Measurements from ENCODE around the gene KNOP1.

The KNOP1 gene

DNA sequence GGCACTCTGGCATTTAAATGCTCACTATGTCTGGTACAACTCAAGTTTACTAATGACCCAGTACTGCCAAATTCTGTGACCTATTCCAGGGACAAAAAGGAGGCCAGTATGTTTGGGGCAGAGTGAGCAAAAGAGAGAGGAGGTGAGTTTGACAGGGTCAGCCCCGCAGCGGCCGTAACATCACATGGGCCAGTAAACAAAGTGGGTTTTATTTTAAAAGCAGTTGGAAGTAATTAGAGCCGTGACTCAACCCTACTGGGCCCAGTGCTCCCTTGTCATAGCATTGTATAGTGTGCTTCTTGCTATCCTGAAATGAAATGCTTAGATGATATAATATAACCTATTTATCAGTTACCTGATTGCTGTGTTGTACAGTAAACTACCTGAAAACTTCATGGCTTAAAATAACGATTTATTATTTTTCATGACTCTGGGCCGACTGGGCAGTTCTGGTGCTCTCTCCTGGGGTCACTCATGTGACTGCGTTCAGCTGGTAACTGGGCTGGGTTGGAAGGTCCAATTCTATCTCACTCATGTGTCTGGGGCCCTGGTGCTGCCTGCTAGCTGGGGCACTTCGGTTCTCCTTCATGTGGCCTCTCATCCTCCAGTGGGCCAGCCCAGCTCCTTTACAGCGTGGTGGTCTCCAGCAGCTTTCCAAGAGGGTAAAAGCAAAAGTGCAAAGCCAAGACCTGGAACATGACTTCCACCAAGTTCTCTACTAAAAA, 27.4 kb upstream of the KNOP1 start:
- no peak for DNase-seq (ENCODE audit: extremely low spot score)
- POLR2A ChIA-PET = no interaction called here
- TF ChIP-seq FOXA1 (IDR thresholded peaks at IDR 0.05) (no peak), L3MBTL2 (conservative IDR thresholded peaks at IDR 0.05) (no peak), ZNF384 (IDR thresholded peaks at IDR 0.05) (no peak), LEF1 (IDR thresholded peaks at IDR 0.05; ENCODE audit: borderline replicate concordance) (no peak)
- CTCF ChIA-PET = interaction anchor here (0.6 kb wide), 1 partner anchor 1354 kb away, joined by 3 read pairs; no protein-coding TSS in a partner anchor

DNA sequence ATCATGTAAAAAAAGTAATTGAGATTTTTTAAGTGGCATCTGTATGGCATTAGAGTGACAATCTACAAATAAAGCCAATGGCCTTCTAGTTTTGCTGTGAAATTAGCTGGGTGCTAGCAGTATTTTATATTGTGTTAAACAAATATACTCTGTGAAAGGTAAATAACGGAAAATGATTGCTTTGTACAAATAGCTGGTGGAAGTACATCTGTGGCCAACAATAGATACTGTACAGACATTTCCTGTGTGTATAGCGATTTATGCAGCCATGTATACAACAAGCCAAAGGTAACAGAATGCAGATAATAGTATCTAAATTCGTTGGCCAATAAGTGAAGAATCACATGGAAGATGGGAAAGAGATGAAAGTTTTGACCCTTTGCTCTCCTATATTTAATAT, 26.6 kb upstream of the KNOP1 start:
- CTCF ChIA-PET = no interaction called here
- TF ChIP-seq ELF4 (IDR thresholded peaks at IDR 0.05) (no peak), FOXM1 (IDR thresholded peaks at IDR 0.05; ENCODE audit: borderline replicate concordance) (no peak), FOXA1 (IDR thresholded peaks at IDR 0.05) (no peak), NFRKB (IDR thresholded peaks at IDR 0.05) (no peak), TARDBP (IDR thresholded peaks at IDR 0.05) (no peak), LEF1 (IDR thresholded peaks at IDR 0.05; ENCODE audit: borderline replicate concordance) (no peak), CTBP1 (IDR thresholded peaks at IDR 0.05; ENCODE audit: borderline replicate concordance) (no peak), SUZ12 (IDR thresholded peaks at IDR 0.05) (no peak), SP1 (IDR thresholded peaks at IDR 0.05) (no peak)
- POLR2A ChIA-PET = no interaction called here
- no peak for DNase-seq (ENCODE audit: extremely low spot score)

DNA sequence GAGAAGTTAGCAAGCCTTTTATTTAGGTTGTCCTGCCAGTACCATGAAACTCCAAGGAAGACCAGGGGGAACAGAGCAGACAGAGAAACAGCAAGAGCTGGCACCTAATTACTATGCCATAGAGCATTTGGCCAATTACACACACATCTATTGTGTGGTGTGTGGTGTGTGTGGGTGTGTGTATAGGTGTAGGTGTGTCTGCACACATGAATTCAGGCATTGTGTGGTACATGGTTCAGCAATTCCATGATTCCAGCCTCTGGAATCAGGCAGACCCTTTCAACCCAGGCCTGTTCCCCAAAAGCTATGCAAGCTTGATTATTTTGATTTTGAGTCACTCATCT, 25.8 kb upstream of the KNOP1 start:
- TF ChIP-seq ZNF384 (IDR thresholded peaks at IDR 0.05) (no peak), CTBP1 (IDR thresholded peaks at IDR 0.05; ENCODE audit: borderline replicate concordance) (no peak), ARNT (IDR thresholded peaks at IDR 0.05) (no peak), BHLHE40 (IDR thresholded peaks at IDR 0.05; ENCODE audit: borderline replicate concordance) (no peak), SP1 (IDR thresholded peaks at IDR 0.05) (no peak), FOXA1 (IDR thresholded peaks at IDR 0.05) (no peak), FOXK2 (IDR thresholded peaks at IDR 0.05) (no peak)
- ChIA-PET CTCF (no interaction called here), POLR2A (no interaction called here)
- no peak for DNase-seq (ENCODE audit: extremely low spot score)

DNA sequence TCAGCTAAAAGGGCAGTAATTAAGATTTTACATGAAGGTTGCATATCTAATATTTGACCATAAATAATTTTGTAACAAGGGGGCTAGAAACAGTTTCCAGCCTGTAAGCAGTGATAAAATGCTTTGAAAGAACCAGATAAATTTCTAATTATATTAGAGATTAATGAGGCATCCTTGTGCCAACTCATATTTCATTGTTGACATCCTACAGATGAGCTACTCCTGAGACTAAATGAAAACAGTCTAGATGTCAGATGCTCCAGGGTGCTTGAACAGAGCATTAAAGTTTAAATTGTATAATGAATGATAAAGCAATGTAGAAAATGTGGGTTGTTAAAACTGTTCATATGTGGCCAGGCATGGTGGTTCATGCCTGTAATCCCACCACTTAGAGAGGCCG, 23.3 kb upstream of the KNOP1 start:
- CTCF ChIA-PET = no interaction called here
- no peak for DNase-seq (ENCODE audit: extremely low spot score)
- TF ChIP-seq FOXM1 (IDR thresholded peaks at IDR 0.05; ENCODE audit: borderline replicate concordance) (no peak), L3MBTL2 (conservative IDR thresholded peaks at IDR 0.05) (no peak), FOXA1 (IDR thresholded peaks at IDR 0.05) (no peak), LEF1 (IDR thresholded peaks at IDR 0.05; ENCODE audit: borderline replicate concordance) (no peak), SUZ12 (IDR thresholded peaks at IDR 0.05) (no peak), NFRKB (IDR thresholded peaks at IDR 0.05) (no peak), HDGF (IDR thresholded peaks at IDR 0.05; ENCODE audit: borderline replicate concordance) (no peak), ARNT (IDR thresholded peaks at IDR 0.05) (no peak), BHLHE40 (IDR thresholded peaks at IDR 0.05; ENCODE audit: borderline replicate concordance) (no peak), CTBP1 (IDR thresholded peaks at IDR 0.05; ENCODE audit: borderline replicate concordance) (no peak)
- TF ChIP-seq, protein P1, sequence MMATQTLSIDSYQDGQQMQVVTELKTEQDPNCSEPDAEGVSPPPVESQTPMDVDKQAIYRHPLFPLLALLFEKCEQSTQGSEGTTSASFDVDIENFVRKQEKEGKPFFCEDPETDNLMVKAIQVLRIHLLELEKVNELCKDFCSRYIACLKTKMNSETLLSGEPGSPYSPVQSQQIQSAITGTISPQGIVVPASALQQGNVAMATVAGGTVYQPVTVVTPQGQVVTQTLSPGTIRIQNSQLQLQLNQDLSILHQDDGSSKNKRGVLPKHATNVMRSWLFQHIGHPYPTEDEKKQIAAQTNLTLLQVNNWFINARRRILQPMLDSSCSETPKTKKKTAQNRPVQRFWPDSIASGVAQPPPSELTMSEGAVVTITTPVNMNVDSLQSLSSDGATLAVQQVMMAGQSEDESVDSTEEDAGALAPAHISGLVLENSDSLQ (IDR thresholded peaks at IDR 0.05) = no peak
- POLR2A ChIA-PET = no interaction called here

DNA sequence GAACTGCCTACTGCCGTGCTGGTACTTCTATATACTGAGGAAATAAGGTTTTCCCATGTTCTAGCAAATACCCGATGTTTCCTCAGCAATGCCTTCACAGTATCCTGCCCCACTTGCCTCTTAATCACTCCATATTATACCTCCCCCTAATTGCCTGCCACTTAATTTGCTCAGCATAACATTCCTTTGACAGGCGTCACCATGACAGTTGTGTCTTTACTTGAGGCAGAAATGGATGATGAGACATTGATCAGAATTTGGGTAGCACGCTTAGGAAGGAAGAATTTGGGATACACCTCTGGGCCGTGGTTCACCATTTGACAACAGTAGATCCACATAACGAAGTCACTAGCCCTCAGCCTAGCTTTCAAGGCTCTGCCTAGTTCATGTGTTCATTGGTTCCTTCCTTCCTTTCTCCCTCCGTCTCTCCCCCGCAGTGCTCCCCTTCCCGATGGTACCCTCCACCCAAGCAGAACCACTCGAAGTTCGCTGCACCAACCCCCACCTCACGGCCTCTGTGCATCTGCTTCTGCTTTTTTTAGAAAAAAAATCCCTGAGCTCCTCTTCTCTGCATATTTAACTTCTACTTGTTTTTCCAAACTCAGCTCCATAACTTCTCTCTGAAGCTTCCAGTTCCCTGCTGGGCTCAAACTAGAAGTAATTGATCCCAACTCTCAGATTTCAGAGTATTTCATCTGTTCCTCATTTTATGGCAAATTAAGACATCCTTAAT, 19.4 kb upstream of the KNOP1 start:
- CTCF ChIA-PET = no interaction called here
- TF ChIP-seq SP1 (IDR thresholded peaks at IDR 0.05) (no peak), ARNT (IDR thresholded peaks at IDR 0.05) (no peak), TARDBP (IDR thresholded peaks at IDR 0.05) (no peak), LEF1 (IDR thresholded peaks at IDR 0.05; ENCODE audit: borderline replicate concordance) (no peak), HDGF (IDR thresholded peaks at IDR 0.05; ENCODE audit: borderline replicate concordance) (no peak), BHLHE40 (IDR thresholded peaks at IDR 0.05; ENCODE audit: borderline replicate concordance) (no peak), FOXM1 (IDR thresholded peaks at IDR 0.05; ENCODE audit: borderline replicate concordance) (no peak), ZNF384 (IDR thresholded peaks at IDR 0.05) (no peak), ELF4 (IDR thresholded peaks at IDR 0.05) (no peak), NFRKB (IDR thresholded peaks at IDR 0.05) (no peak), L3MBTL2 (conservative IDR thresholded peaks at IDR 0.05) (no peak), FOXA1 (IDR thresholded peaks at IDR 0.05) (no peak), FOXK2 (IDR thresholded peaks at IDR 0.05) (no peak), SUZ12 (IDR thresholded peaks at IDR 0.05) (no peak), CTBP1 (IDR thresholded peaks at IDR 0.05; ENCODE audit: borderline replicate concordance) (no peak)
- TF ChIP-seq, protein P1 (IDR thresholded peaks at IDR 0.05) = no peak
- POLR2A ChIA-PET = no interaction called here
- no peak for DNase-seq (ENCODE audit: extremely low spot score)

DNA sequence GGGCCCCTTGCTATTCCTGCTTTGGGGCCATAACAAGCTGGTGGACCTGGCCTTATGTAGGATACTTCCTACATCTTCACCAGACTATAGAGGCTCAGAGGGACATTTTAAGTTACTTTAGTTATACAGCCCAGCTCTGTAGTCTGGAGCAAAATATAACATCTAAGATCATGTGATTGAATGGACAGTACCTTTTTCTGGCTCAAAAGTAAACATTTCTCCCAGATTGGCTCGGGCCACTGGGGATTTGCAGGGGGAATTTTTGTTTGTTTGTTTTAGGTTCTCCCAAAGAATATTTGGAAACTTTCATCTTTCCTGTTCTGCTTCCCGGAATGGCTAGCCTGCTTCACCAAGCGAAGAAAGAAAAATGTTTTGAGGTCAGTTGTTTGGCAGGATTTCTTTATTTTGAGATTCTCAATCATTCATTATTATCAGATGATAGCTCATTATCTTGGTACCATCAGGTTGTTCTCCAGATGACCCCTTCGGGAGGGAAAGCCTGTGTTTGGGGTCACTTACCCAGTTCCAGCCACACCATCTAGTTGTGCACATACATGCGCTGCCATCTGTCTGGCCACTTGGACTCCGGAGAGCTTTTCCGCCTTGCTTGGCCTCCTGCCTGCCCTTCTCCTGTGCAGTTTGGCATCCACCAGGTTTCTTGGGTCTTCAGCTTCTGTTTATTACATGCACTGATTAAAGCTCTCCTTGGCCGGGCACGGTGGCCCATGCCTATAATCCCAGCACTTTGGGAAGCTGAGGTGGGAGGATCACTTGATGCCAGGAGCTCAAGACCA, 17.2 kb upstream of the KNOP1 start:
- DNase-seq (ENCODE audit: extremely low spot score) = no peak
- no peak for TF ChIP-seq FOXM1 (IDR thresholded peaks at IDR 0.05; ENCODE audit: borderline replicate concordance)
- no peak for TF ChIP-seq FOXA1 (IDR thresholded peaks at IDR 0.05)
- no peak for TF ChIP-seq TARDBP (IDR thresholded peaks at IDR 0.05)
- no peak for TF ChIP-seq ELF4 (IDR thresholded peaks at IDR 0.05)
- no peak for TF ChIP-seq CTBP1 (IDR thresholded peaks at IDR 0.05; ENCODE audit: borderline replicate concordance)
- no peak for TF ChIP-seq FOXK2 (IDR thresholded peaks at IDR 0.05)
- TF ChIP-seq L3MBTL2 (conservative IDR thresholded peaks at IDR 0.05) = no peak
- no peak for TF ChIP-seq ZNF384 (IDR thresholded peaks at IDR 0.05)
- TF ChIP-seq LEF1 (IDR thresholded peaks at IDR 0.05; ENCODE audit: borderline replicate concordance) = no peak
- no peak for TF ChIP-seq BHLHE40 (IDR thresholded peaks at IDR 0.05; ENCODE audit: borderline replicate concordance)
- TF ChIP-seq SUZ12 (IDR thresholded peaks at IDR 0.05) = no peak
- ChIA-PET POLR2A (no interaction called here), CTCF (no interaction called here)
